DOHH2 (cell line): ENCODE measurements around the gene CYB561A3.

Source experiments
- H3F3A ChIP-seq: fragments of 200-600 bp; sonication (generic), shearing (Covaris generic); 2 replicates; pipeline ENCODE4 v1.6.0; 2016; ENCODE audit warnings: antibody characterized with exemption, mild to moderate bottlenecking; ENCODE audit not compliant: control insufficient read depth, insufficient read depth
- H3K27ac ChIP-seq: fragments of 200-600 bp; sonication (generic); 2 replicates; pipeline ENCODE4 v1.5.1; 2014; ENCODE audit warnings: low read depth, mild to moderate bottlenecking, low read length, moderate library complexity
- H3K27me3 ChIP-seq: fragments of 200-600 bp; sonication (generic); 2 replicates; pipeline ENCODE4 v1.6.1; 2014; ENCODE audit warnings: mild to moderate bottlenecking, low read length, mixed read lengths; ENCODE audit not compliant: control insufficient read depth
- H3K36me3 ChIP-seq: fragments of 200-600 bp; sonication (generic); 2 replicates; pipeline ENCODE4 v1.6.1; 2014; ENCODE audit warnings: mild to moderate bottlenecking, low read length, moderate library complexity, mixed read lengths; ENCODE audit not compliant: control insufficient read depth
- H3K4me1 ChIP-seq: fragments of 200-600 bp; sonication (generic); 2 replicates; pipeline ENCODE4 v1.6.1; 2014; ENCODE audit warnings: mild to moderate bottlenecking, low read length, mixed read lengths; ENCODE audit not compliant: control insufficient read depth
- H3K4me2 ChIP-seq: fragments of 200-600 bp; sonication (generic); 2 replicates; pipeline ENCODE4 v1.6.0; 2014; ENCODE audit warnings: mild to moderate bottlenecking, low read length, moderate library complexity
- H3K4me3 ChIP-seq: fragments of 200-600 bp; sonication (generic); 2 replicates; pipeline ENCODE4 v1.5.1; 2014; ENCODE audit warnings: mild to moderate bottlenecking, low read length, mixed read lengths
- H3K79me2 ChIP-seq: fragments of 200-600 bp; sonication (generic); 2 replicates; pipeline ENCODE4 v1.6.1; 2014; ENCODE audit warnings: mild to moderate bottlenecking, low read length, mixed read lengths; ENCODE audit not compliant: control insufficient read depth
- H3K9me2 ChIP-seq: fragments of 200-600 bp; sonication (generic); replicated peaks from 2 replicates; pipeline ENCODE4 v1.6.1; 2014; ENCODE audit warnings: mild to moderate bottlenecking, low read length, mixed read lengths; ENCODE audit not compliant: control insufficient read depth
- H3K9me3 ChIP-seq: fragments of 200-600 bp; sonication (generic); 2 replicates; pipeline ENCODE4 v1.6.1; 2014; ENCODE audit warnings: antibody characterized with exemption, low read length, mixed read lengths; ENCODE audit not compliant: control insufficient read depth, insufficient read depth
- H4K20me1 ChIP-seq: fragments of 200-600 bp; sonication (generic); 2 replicates; pipeline ENCODE4 v1.6.0; 2014; ENCODE audit warnings: low read depth, mild to moderate bottlenecking, antibody characterized with exemption, low read length, moderate library complexity; ENCODE audit not compliant: control insufficient read depth, insufficient read depth
- EZH2phosphoT487 ChIP-seq: fragments of 200-600 bp; sonication (generic); IDR thresholded peaks from 2 replicates; pipeline ENCODE4 v1.6.1; 2017; ENCODE audit warnings: borderline replicate concordance, mild to moderate bottlenecking, antibody characterized with exemption, low read length, moderate library complexity, mixed read lengths
- TF ChIP-seq, protein P1 (sequence below): fragments of 200-600 bp; sonication (generic); IDR thresholded peaks from one replicate; pipeline ENCODE4 v1.5.1; 2014; ENCODE audit warnings: antibody characterized with exemption, mild to moderate bottlenecking, low read depth, low read length; ENCODE audit not compliant: poor library complexity, severe bottlenecking

CYB561A3 gene

GRCh38 chr11:61339490-61339878 is 22.2 kb downstream of the CYB561A3 start:
- peaks cover 16% of the 10 kb centered on the region for H3K36me3 ChIP-seq
- no peak for TF ChIP-seq EZH2phosphoT487
- TF ChIP-seq, protein P1, sequence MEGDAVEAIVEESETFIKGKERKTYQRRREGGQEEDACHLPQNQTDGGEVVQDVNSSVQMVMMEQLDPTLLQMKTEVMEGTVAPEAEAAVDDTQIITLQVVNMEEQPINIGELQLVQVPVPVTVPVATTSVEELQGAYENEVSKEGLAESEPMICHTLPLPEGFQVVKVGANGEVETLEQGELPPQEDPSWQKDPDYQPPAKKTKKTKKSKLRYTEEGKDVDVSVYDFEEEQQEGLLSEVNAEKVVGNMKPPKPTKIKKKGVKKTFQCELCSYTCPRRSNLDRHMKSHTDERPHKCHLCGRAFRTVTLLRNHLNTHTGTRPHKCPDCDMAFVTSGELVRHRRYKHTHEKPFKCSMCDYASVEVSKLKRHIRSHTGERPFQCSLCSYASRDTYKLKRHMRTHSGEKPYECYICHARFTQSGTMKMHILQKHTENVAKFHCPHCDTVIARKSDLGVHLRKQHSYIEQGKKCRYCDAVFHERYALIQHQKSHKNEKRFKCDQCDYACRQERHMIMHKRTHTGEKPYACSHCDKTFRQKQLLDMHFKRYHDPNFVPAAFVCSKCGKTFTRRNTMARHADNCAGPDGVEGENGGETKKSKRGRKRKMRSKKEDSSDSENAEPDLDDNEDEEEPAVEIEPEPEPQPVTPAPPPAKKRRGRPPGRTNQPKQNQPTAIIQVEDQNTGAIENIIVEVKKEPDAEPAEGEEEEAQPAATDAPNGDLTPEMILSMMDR = no peak
- H3K4me3 ChIP-seq = no peak overlapping the region

GRCh38 chr11:61338783-61339489 is 22.7 kb downstream of the CYB561A3 start:
- Histone ChIP-seq H3K4me1 (peaks cover 30% of the 10 kb centered on the region), H3K36me3 (peaks cover 16% of the 10 kb centered on the region), H3K79me2 (0 out of 2 replicates have a peak, but pooled peaks cover 3% of the 10 kb centered on the region), H3K9me3 (no peaks in the 10 kb centered on the region), H3F3A (0 out of 2 replicates have a peak, but pooled peaks cover 4% of the 10 kb centered on the region), H3K4me3 (no peak overlapping the region), H3K27ac (no peak overlapping the region), H3K4me2 (no peak overlapping the region), H3K9me2 (no peaks in the 10 kb centered on the region), H3K27me3 (no peaks in the 10 kb centered on the region), H4K20me1 (no peaks in the 10 kb centered on the region)
- TF ChIP-seq EZH2phosphoT487 = no peak
- TF ChIP-seq, protein P1 = no peak

More at GRCh38 chr11:61339490-61339878, 22.2 kb downstream of the CYB561A3 start:
- Histone ChIP-seq H3K4me1 (peaks cover 24% of the 10 kb centered on the region), H3K79me2 (no peaks in the 10 kb centered on the region), H3K4me2 (no peak overlapping the region), H3K9me3 (no peaks in the 10 kb centered on the region), H3F3A (0 out of 2 replicates have a peak, but pooled peaks cover 4% of the 10 kb centered on the region), H4K20me1 (no peaks in the 10 kb centered on the region), H3K27me3 (no peaks in the 10 kb centered on the region), H3K9me2 (no peaks in the 10 kb centered on the region), H3K27ac (no peak overlapping the region)

DNA sequence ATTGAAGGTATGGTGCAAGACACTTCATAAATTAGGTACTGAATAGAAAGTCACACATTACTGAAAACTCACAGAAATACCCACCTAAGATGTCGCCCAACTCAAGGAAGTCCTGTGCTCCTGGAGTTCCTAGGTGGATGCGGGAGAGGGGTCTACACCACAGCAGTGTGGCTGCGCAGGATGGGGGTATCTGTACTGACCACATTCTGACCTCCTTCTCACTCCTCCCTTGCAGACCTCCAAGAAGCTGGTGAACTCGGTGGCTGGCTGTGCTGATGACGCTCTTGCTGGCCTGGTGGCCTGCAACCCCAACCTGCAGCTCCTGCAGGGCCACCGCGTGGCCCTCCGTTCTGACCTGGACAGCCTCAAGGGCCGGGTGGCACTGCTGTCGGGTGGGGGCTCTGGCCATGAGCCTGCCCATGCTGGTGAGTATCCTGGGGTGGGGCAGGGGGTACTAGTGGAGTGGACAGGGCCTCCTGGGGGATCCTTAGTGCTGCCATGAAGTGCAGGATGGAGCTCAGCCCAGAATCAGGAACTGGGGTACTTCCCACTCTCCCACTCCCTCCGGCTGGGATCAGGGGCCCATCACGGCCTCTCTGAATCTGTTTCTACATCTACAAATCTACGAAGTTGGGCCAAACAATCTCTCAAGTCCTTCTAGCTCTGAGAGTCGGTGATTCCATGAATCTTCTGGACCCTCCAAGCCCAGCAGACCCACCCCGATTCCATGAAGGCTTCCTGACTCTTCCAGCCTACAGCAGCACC is 23.8 kb downstream of the CYB561A3 start:
- Histone ChIP-seq H3K79me2 (peaks cover 10% of the 10 kb centered on the region), H3K4me1 (peaks cover 35% of the 10 kb centered on the region), H3K4me2 (no peak overlapping the region), H4K20me1 (no peaks in the 10 kb centered on the region), H3K27me3 (no peaks in the 10 kb centered on the region), H3K4me3 (no peak overlapping the region), H3K27ac (no peak overlapping the region), H3K9me3 (no peaks in the 10 kb centered on the region), H3F3A (0 out of 2 replicates have a peak, but pooled peaks cover 4% of the 10 kb centered on the region), H3K9me2 (no peaks in the 10 kb centered on the region), H3K36me3 (peaks cover 16% of the 10 kb centered on the region)
- no peak for TF ChIP-seq EZH2phosphoT487
- TF ChIP-seq, protein P1 = no peak
